HG03064 (cell line): ENCODE measurements around the gene ZSWIM7.

Experiments used
- ATAC-seq: cut with Tn5 transposase; IDR thresholded peaks from one replicate; pipeline ENCODE4 v1.9.1; 2021; ENCODE audit warnings: low read depth; ENCODE audit not compliant: unreplicated experiment

ZSWIM7 gene

DNA sequence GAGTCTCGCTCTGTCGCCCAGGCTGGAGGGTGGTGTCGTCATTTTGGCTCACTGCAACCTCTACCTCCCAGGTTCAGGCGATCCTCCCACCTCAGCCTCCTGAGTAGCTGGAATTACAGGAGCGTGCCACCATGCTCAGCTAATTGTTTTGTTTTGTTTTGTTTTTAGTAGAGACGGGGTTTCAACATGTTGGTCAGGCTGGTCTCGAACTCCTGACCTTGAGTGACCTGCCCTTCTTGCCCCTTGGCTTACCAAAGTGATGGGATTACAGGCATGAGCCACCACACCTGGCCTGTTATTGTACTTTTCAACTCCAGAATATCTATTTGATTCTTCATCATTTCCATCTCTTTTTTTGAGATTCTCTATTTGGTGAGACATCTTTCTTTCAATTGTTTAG is 63.6 kb downstream of the ZSWIM7 start:
- ATAC-seq = no peak

DNA sequence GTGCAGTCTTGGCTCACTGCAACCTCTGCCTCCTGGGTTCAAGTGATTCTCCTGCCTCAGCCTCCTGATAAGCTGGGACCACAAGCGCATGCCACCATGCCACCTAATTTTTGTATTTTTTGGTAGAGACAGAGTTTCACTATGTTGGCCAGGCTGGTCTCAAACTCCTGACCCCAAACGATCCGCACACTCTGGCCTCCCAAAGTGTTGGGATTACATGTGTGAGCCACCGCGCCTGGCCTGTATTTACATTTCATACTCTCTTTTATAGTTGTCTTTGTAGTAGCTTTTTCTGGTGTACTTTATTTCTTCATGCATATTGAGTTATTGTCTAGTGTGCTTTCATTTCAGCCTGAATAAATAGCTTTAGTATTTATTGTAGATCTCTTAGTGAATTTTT is 64.6 kb downstream of the ZSWIM7 start:
- no peak for ATAC-seq

DNA sequence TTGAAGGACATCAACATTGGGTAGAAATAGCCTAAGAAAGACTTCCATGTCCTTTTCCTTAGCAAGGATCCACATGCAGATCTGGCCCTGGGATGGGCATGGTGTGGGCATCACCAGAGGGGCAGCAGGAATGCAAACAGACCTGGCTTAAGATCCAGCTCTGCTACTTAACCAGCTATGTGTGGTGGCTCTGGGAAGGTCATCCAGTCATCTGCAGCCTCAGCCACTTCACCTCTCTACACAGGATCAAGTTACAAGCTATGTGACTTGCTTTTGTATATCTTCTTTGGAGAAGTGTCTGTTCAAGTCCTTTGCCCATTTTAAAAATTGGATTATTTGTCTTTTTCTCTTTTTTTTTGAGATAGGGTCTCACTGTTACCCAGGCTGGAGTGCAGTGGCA is 68.1 kb downstream of the ZSWIM7 start:
- no peak for ATAC-seq

DNA sequence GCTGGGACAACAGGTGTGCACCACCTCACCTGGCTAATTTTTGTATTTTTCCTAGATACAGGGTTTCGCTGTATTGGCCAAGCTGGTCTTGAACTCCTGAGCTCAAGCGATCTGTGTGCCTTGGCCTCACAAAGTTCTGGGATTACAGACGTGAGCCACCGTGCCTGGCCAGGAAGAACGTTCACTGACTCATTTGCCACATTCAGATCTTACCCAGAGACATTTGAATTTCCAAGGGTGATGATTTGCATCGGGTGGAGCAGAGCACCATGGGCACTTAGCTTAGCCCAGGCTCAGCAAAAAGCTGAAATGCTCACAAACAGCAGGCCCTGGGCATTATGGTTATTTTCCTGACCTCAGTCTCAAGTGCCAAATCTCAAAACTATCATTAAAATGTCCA is 69.1 kb downstream of the ZSWIM7 start:
- ATAC-seq = no peak

- no peak for ATAC-seq
Measured at GRCh38 chr17:15929941-15930340, 69.6 kb downstream of the ZSWIM7 start.

- ATAC-seq = no peak
Measured at GRCh38 chr17:15928286-15928785, 71.2 kb downstream of the ZSWIM7 start.
